GM18907 (cell line): ENCODE results near the gene CELA3A.
"Not testable (repeated sequence)": the region's sequence is repeated elsewhere in the genome, so short reads cannot be mapped to it uniquely, and the experiment has no call there.

ENCODE experiments used
- ATAC-seq: cut with Tn5 transposase; IDR thresholded peaks from one replicate; pipeline ENCODE4 v1.9.1; 2021; ENCODE audit warnings: mild to moderate bottlenecking, moderate library complexity; ENCODE audit not compliant: unreplicated experiment

CELA3A gene

GRCh38 chr1:22014575-22015206 is 13.2 kb downstream of the CELA3A start:
- ATAC-seq: not testable (repeated sequence)

- peak; percentile 67 for ATAC-seq
Observed at GRCh38 chr1:22018583-22019559, 17.4 kb downstream of the CELA3A start.

- ATAC-seq: no peak
Observed at GRCh38 chr1:22021061-22021460, 19.6 kb downstream of the CELA3A start.

GRCh38 chr1:22024485-22025367 is 23.3 kb downstream of the CELA3A start:
- peak; percentile 51 for ATAC-seq

DNA sequence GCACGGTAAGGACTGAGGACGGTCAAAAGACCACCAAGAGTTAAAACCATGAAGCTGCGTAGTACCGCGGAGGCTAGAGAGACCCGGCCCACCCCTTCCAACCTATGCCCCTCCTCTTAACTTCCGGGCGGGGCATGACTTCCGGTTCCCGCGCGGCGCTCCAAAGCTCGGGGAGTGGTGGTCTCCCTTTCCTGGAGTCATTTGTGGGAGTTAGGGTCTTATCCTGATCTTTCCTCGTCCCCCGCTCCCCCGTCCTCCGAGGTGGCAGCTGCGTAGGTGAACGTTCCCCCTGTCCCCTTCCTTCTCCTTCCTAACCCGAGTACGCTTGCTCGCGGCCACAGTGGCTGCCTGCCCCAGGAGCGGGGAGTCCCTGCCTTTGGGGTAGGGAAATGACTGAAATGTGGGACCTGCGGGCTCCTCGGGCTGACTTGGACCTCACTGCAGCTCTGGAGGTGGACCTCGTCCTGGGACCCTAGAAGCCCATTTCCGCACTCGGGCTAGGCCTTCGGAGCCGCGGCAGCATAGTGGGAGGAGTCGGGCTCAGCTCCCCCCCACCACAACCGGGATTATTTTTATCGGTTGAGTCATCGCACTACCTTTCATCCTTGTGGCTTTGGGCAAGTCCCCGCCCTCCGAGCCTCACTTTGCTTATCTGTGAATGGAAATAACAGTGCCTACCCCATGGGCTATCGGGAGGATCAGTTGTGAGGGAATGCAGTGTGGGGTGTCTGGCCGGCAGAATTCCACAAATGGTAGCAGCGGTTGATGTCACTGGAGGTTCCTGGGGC is 24.1 kb downstream of the CELA3A start:
- peak; percentile 73 for ATAC-seq

- ATAC-seq: no peak
Observed at GRCh38 chr1:22026924-22027289, 25.4 kb downstream of the CELA3A start.

DNA sequence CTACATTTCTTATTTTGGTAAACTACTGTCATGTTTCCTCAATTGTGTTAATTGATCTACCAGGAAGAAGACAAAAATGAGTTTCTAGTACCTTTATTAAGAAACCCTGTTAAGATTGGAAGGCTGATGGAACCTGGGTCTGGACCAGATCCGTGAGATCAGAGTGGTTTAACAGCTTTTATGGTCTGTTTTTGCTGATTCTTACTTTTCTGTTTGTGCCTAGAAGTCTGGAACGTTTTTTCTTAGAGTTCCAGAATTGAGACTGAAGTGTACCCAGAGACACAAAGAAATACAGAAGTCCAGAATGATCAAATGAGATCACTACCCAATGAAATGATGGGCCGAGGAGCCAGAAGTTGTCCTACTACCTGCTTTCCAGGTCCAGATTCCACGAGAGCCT is 28.6 kb downstream of the CELA3A start:
- ATAC-seq: no peak

DNA sequence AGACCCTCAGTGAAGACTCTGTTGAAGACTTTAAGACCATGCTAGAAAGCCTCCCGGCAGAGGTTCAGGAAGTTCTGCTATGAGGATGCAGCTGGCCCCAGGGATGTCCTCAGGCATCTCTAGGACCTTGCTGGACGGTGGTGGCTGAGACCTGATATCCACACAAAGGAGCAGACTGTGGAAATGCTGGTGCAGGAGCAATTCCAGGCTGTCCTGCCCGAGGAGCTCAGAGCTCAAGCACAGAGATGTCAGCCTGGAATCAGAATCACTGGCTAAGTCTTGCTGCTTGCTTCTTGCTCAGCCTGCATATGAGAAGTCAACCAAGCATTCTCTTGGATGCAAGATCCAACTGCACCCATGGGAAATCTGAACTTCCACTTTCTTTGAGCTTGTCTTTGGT is 29.0 kb downstream of the CELA3A start:
- no peak for ATAC-seq

DNA sequence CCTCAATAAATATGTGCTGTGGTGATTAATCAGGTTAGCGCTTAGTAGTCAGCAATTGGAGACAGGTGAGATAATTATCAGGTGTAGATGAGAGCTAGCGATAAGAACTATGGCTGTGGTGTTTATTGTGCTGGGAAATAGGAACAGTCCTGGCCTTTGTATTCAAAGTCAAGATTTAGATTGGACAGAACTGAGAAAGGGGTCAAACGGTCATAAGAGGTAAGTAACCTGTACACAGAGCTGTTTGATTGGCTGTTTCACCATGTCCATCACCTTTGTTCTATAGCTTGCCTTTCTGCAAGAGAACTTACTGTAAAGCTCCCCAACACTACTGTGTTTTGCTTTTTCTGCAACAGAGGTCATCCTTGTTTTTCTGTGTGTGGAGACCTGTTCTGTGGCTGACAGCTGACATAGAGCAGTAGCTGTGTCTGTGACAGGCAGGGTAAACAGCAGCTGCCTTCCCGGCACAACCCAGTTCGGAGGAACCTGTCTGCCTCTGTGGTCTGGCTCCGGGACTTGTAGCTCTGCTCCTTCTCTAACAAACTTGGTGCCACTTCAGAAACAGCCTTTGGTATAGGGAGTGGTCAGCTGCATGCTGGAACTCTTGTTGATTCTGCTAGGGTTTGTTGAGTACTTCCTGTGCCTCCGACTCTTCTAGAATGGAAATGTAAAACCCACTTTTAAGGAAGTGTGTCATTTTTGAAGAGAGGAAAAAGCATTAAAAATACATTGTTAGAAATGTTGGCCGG is 29.9 kb downstream of the CELA3A start:
- ATAC-seq: no peak

GRCh38 chr1:22034834-22035233 is 33.4 kb downstream of the CELA3A start:
- ATAC-seq: not testable (repeated sequence)

- ATAC-seq: no peak
Observed at GRCh38 chr1:22037520-22037919, 36.1 kb downstream of the CELA3A start.

- no peak for ATAC-seq
Observed at GRCh38 chr1:22038036-22038435, 36.6 kb downstream of the CELA3A start.

DNA sequence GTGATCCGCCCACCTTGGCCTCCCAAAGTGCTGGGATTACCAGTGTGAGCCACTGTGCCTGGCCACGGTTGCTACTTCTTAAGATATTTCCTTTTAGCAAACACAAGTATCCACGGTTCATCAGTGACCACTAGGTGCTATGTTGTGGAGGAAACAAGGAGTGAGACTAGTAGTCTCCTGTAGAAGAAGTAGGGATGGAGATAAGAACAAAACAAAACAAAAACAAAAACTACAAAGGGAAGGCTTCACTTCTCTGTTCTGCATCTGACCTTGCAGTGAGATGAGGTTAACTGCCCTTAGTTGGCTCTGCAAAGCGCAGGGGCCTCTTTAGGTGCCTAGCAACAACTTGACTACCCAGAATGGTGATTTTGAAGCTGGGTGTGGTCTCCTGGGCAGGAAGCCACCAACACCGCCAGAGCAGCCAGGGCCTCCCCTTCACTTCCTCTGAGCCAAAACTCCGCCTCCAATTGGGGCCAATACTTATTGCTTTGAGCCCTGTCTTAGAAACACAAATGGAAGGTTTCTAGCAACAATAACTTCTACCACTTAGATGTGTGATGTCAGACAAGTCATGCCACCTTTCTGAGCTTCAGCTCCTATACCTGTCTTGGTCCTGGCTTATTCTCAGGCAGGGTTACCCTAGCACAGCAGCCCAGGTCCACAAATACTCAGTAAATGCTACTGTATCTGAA is 38.3 kb downstream of the CELA3A start:
- peak; percentile 98 for ATAC-seq

- ATAC-seq: no peak
Observed at GRCh38 chr1:22040286-22040623, 38.8 kb downstream of the CELA3A start.

GRCh38 chr1:22041505-22041904 is 40.0 kb downstream of the CELA3A start:
- ATAC-seq: no peak

- no peak for ATAC-seq
Observed at GRCh38 chr1:22043198-22043769, 41.8 kb downstream of the CELA3A start.

- no peak for ATAC-seq
Observed at GRCh38 chr1:22044690-22045420, 43.4 kb downstream of the CELA3A start.

GRCh38 chr1:22045604-22046228 is 44.3 kb downstream of the CELA3A start:
- no peak for ATAC-seq
